Measurements from ENCODE around the gene SLC2A1.

DNA sequence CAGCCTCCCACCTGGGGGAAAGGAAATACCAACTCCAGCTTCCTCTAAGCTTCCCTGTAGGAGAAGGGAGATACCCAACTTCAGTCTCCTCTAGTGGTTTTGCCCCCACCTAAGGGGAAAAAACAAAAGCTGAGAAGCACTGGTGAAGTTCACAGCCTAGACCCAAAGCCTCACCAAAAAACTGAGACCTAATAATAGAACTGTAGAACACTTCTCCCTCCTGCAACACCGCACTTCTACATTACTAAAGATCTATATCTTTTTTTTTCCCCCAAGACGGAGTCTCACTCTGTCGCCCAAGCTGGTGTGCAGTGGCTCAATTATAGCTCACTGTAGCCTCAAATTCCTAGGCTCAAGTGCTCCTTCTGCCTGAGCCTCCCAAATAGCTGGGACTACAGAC lies 43.2 kb downstream of the SLC2A1 start:
- TF ChIP-seq, protein P1, sequence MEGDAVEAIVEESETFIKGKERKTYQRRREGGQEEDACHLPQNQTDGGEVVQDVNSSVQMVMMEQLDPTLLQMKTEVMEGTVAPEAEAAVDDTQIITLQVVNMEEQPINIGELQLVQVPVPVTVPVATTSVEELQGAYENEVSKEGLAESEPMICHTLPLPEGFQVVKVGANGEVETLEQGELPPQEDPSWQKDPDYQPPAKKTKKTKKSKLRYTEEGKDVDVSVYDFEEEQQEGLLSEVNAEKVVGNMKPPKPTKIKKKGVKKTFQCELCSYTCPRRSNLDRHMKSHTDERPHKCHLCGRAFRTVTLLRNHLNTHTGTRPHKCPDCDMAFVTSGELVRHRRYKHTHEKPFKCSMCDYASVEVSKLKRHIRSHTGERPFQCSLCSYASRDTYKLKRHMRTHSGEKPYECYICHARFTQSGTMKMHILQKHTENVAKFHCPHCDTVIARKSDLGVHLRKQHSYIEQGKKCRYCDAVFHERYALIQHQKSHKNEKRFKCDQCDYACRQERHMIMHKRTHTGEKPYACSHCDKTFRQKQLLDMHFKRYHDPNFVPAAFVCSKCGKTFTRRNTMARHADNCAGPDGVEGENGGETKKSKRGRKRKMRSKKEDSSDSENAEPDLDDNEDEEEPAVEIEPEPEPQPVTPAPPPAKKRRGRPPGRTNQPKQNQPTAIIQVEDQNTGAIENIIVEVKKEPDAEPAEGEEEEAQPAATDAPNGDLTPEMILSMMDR (conservative IDR thresholded peaks at IDR 0.05), result no peak
- no peak for TF ChIP-seq EZH2 (IDR thresholded peaks at IDR 0.05; ENCODE audit: low read depth)

Data from PC-9 (cell line).